SK-N-MC (cell line): ENCODE results near the gene TRIP10.
A peak's percentile ranks its signal among the peaks of the same experiment; 100 is the strongest.
"Not testable (repeated sequence)": the region's sequence is repeated elsewhere in the genome, so short reads cannot be mapped to it uniquely, and the experiment has no call there.

Source experiments
- DNase-seq: peaks from one replicate; pipeline ENCODE4 v3.0.0-alpha.2; 2011; ENCODE audit warnings: low read depth, low spot score
- H3K27ac ChIP-seq: fragments of 200-600 bp; sonication (generic); 2 replicates; pipeline ENCODE4 v1.5.1; 2016; ENCODE audit warnings: mixed run types
- H3K36me3 ChIP-seq: fragments of 200-600 bp; sonication (generic); 2 replicates; pipeline ENCODE4 v1.6.1; 2017; ENCODE audit warnings: antibody characterized with exemption, low read length, mixed read lengths; ENCODE audit not compliant: insufficient read depth
- H3K4me3 ChIP-seq: fragments of 200-600 bp; sonication (generic); 2 replicates; pipeline ENCODE4 v1.5.1; 2016
- H3K9ac ChIP-seq: fragments of 200-600 bp; sonication (generic); 2 replicates; pipeline ENCODE4 v1.8.0; 2017; ENCODE audit warnings: mixed run types, mixed read lengths; ENCODE audit not compliant: insufficient read length
- H3K9me3 ChIP-seq: fragments of 200-600 bp; sonication (generic); 2 replicates; pipeline ENCODE4 v1.6.1; 2017; ENCODE audit warnings: low read depth, mild to moderate bottlenecking, antibody characterized with exemption, low read length, moderate library complexity, mixed read lengths
- EZH2 ChIP-seq: fragments of 200-600 bp; sonication (generic); IDR thresholded peaks from one replicate; pipeline ENCODE4 v1.6.1; 2017; ENCODE audit warnings: antibody characterized with exemption
- FOXP2 ChIP-seq: optimal IDR thresholded peaks from 2 replicates; pipeline ENCODE3; 2011; ENCODE audit warnings: mild to moderate bottlenecking, moderate library complexity; ENCODE audit not compliant: insufficient read depth; ENCODE audit errors: extremely low read length, control extremely low read depth
- POLR2AphosphoS5 ChIP-seq: IDR thresholded peaks from 2 replicates; pipeline ENCODE4 v1.6.1; 2012; ENCODE audit warnings: mild to moderate bottlenecking, low read depth, low read length, borderline replicate concordance

The TRIP10 gene

DNA sequence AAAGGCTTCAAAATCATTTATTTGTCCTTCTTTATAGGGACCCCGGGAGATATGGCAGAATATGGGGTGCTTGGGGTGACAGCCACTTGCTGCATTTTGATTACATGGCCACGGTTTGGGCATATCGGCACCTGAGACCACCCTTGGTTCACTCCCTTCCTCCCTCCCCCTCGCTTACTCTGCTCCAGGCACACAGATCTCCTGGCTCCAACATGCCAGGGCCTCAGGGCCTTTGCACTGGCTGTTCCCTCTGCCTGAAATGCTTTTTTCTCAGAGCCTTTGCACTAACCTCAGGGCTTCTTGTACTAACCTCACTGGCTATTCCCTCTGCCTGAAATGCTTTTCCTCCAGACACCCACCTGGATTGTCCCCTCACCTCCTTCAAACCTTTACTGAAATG lies 56.8 kb downstream of the TRIP10 start:
- Histone ChIP-seq H3K9ac (no peak overlapping the region), H3K36me3 (no peaks in the 10 kb centered on the region), H3K27ac (no peak overlapping the region), H3K4me3 (no peak overlapping the region), H3K9me3 (0 out of 2 replicates have a peak, but pooled peaks cover 5% of the 10 kb centered on the region)
- TF ChIP-seq EZH2 (no peak), POLR2AphosphoS5 (no peak), FOXP2 (no peak)
- DNase-seq, result no peak

DNA sequence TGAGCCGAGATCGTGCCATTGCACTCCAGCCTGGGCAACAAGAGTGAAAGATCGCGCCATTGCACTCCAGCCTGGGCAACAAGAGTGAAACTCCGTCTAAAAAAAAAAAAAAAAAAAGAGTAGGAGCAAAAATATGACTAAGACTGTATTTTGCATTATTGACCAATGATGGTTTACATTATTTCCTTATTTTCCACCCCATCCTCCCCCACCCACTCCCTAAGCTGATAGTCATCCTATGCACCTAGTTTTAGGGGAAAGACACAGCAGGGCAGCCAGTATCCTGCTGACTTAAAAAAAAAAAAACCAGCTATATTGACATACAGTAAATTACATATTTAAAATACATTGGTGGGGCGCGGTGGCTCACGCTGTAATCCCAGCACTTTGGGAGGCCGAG lies 58.2 kb downstream of the TRIP10 start:
- TF ChIP-seq FOXP2, result no peak
- no peak for TF ChIP-seq POLR2AphosphoS5
- no peak for TF ChIP-seq EZH2
- Histone ChIP-seq H3K4me3 (no peak overlapping the region), H3K9me3 (0 out of 2 replicates have a peak, but pooled peaks cover 5% of the 10 kb centered on the region), H3K27ac (no peak overlapping the region), H3K9ac (no peak overlapping the region), H3K36me3 (no peaks in the 10 kb centered on the region)
- DNase-seq, result no peak

DNA sequence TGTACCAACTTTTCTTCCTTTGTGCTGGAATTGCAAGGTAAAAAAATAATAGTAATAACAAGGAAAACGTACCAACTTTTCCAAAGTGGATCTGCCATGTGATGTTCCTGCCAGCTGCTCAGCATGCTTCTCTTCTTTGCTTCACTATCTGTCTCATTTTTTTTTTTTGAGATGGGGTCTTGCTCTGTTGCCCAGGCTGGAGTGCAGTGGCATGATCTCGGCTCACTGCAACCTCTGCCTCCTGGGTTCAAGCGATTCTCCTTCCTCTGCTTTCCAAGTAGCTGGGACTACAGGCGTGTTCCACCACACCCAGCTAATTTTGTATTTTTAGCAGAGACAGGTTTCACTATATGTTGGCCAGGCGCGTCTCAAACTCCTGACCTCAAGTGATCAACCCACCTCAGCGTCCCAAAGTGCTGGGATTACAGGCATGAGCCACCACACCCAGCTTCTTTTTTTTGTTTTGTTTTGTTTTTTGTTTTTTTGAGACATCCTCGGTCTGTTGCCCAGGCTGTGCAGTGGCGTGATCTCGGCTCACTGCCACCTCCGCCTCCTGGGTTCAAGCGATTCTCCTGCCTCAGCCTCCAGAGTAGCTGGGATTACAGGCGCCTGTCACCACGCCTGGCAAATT lies 60.8 kb downstream of the TRIP10 start:
- H3K9ac ChIP-seq, H3K36me3 ChIP-seq: not testable (repeated sequence)
- peak overlapping the region; percentile 100 for H3K27ac ChIP-seq

DNA sequence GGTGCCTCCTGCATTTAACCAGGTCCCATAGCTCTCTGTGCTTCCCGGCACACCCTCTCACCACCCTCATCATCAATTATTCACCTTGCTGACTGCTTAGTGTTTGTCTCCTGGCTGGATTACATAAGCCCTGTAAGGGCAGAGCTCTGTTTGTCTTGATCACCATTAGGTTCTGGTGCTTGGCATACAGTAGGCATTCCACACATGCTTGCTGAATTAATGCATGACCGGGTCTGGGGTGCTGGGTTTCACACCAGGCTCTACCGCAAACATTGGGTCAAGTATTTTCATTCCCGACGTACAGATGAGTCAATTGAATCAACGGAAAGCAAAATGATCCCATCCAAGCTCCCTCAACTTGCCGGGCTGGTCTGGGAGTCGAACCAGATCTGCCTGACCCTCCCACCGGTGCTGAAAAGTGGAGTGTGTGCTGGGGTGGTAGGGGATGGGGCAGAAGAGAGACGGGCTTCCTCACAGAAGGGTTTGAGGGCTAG lies 61.6 kb downstream of the TRIP10 start:
- TF ChIP-seq FOXP2, result no peak
- TF ChIP-seq POLR2AphosphoS5, result no peak
- no peaks in the 10 kb centered on the region for H3K36me3 ChIP-seq
- H3K4me3 ChIP-seq, result peak overlapping the region; percentile 88
- no peaks in the 10 kb centered on the region for H3K9me3 ChIP-seq
- no peak for DNase-seq
- H3K9ac ChIP-seq, result peak overlapping the region; percentile 68
- H3K27ac ChIP-seq, result peak overlapping the region; percentile 100

More for the DNA sequence above, 60.8 kb downstream of the TRIP10 start:
- not testable (repeated sequence) for DNase-seq, H3K4me3 ChIP-seq, H3K9me3 ChIP-seq
